Neutrophil (primary cell): Measurements from ENCODE around the gene DENND1A.

Experiments
- H3K27ac ChIP-seq: fragments of 200-600 bp; sonication (generic); 2 replicates; pipeline ENCODE4 v1.5.1; 2016; ENCODE audit warnings: mild to moderate bottlenecking, moderate library complexity
- H3K27me3 ChIP-seq: fragments of 200-600 bp; sonication (generic); 2 replicates; pipeline ENCODE4 v1.6.0; 2016; ENCODE audit warnings: mild to moderate bottlenecking
- H3K36me3 ChIP-seq: fragments of 200-600 bp; sonication (generic); 2 replicates; pipeline ENCODE4 v1.5.1; 2017
- H3K4me1 ChIP-seq, 2 experiments: fragments of 200-600 bp in 1 of 2; sonication (generic) in 1 of 2; 1 replicate in 1 of 2; 2 replicates in 1 of 2; pipeline versions ENCODE4 v1.5.1 to v1.6.1; 2013 to 2016; ENCODE audit warnings: low read depth in 1 of 2, low read length in 1 of 2, mild to moderate bottlenecking in 1 of 2, moderate library complexity in 1 of 2; ENCODE audit not compliant: control insufficient read depth in 1 of 2, insufficient read depth in 1 of 2
- H3K4me3 ChIP-seq, 2 experiments: fragments of 200-600 bp in 1 of 2; sonication (generic) in 1 of 2; 1 replicate in 1 of 2; 2 replicates in 1 of 2; pipeline ENCODE4 v1.5.1; 2013 to 2016; ENCODE audit warnings: low read depth in 1 of 2, low read length in 1 of 2, mild to moderate bottlenecking in 1 of 2, moderate library complexity in 1 of 2
- H3K9me3 ChIP-seq: fragments of 200-600 bp; sonication (generic); 2 replicates; pipeline ENCODE4 v1.5.1; 2016
- CTCF ChIP-seq: fragments of 200-600 bp; sonication (generic); IDR thresholded peaks from 2 replicates; pipeline ENCODE4 v1.5.1; 2016; ENCODE audit warnings: antibody characterized with exemption

Gene DENND1A

GRCh38 chr9:123643518-123643917, 286.4 kb downstream of the DENND1A start:
- Histone ChIP-seq H3K9me3 (no peaks in the 10 kb centered on the region), H3K36me3 (peaks cover 12% of the 10 kb centered on the region), H3K27ac (no peak overlapping the region), H3K4me3 (no peak overlapping the region), H3K4me1 (peaks cover 15 to 29% of the 10 kb centered on the region in 2 experiments), H3K27me3 (no peaks in the 10 kb centered on the region)
- no peak for TF ChIP-seq CTCF

- H3K4me1 ChIP-seq, result peaks cover 24 to 37% of the 10 kb centered on the region in 2 experiments
- no peak for TF ChIP-seq CTCF
- no peaks in the 10 kb centered on the region for H3K9me3 ChIP-seq
- no peaks in the 10 kb centered on the region for H3K27me3 ChIP-seq
- H3K27ac ChIP-seq, result no peak overlapping the region
- peaks cover 7% of the 10 kb centered on the region for H3K36me3 ChIP-seq
- no peak overlapping the region for H3K4me3 ChIP-seq
Observed at GRCh38 chr9:123642291-123643278, 287.3 kb downstream of the DENND1A start.

DNA sequence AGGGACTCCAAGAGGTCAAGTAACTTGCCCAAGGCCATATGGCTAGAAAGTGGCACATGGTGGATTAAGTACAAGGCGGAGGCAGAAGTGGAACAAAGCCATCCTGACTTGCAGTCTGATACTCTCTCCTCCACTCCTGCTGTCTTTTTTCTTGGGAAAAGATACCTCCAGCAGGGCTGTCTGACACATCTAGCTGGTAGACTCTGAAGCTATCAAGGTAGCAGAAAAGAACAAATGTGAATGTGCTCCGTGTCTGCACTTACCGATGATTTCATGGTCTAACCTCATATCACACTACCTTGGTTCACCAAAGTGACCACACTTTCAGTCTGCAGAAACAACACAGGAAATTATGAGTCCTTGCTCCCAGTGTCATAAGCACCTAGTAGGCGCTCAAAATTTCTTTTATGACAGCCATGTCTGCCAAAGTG, 289.1 kb downstream of the DENND1A start:
- H3K9me3 ChIP-seq, result no peaks in the 10 kb centered on the region
- peaks cover 14 to 28% of the 10 kb centered on the region in 2 experiments for H3K4me1 ChIP-seq
- H3K27me3 ChIP-seq, result no peaks in the 10 kb centered on the region
- peaks cover 7% of the 10 kb centered on the region for H3K36me3 ChIP-seq
- H3K27ac ChIP-seq, result no peak overlapping the region
- TF ChIP-seq CTCF, result no peak
- no peak overlapping the region for H3K4me3 ChIP-seq

DNA sequence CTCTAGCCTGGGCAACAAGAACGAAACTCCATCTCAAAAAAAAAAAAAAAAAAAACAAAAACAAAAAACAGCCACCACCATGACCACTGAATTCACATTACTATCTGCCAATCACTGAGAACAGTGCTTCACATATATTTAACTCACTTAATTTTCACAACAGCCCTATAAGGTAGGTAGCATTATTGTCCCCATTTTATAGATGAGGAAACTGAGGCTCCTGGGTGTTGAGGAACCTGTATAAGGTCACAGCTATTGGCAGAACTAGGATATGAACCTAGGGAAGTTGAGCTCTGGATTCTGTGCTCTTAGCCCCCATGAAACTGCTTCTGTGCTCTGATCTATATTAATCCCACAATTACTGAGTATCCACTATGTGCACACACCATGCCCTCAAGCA, 290.2 kb downstream of the DENND1A start:
- Histone ChIP-seq H3K9me3 (no peaks in the 10 kb centered on the region), H3K27me3 (no peaks in the 10 kb centered on the region), H3K27ac (no peak overlapping the region), H3K4me3 (no peak overlapping the region), H3K36me3 (peaks cover 7% of the 10 kb centered on the region), H3K4me1 (peaks cover 14 to 21% of the 10 kb centered on the region in 2 experiments)
- TF ChIP-seq CTCF, result no peak

- Histone ChIP-seq H3K27me3 (no peaks in the 10 kb centered on the region), H3K36me3 (no peaks in the 10 kb centered on the region), H3K9me3 (no peaks in the 10 kb centered on the region), H3K4me1 (peaks cover 14 to 21% of the 10 kb centered on the region in 2 experiments), H3K4me3 (no peak overlapping the region), H3K27ac (peak overlapping the region; percentile 68)
- no peak for TF ChIP-seq CTCF
Observed at GRCh38 chr9:123637945-123638634, 291.8 kb downstream of the DENND1A start.
